ENCODE measurements around the gene DGKZ.

DNA sequence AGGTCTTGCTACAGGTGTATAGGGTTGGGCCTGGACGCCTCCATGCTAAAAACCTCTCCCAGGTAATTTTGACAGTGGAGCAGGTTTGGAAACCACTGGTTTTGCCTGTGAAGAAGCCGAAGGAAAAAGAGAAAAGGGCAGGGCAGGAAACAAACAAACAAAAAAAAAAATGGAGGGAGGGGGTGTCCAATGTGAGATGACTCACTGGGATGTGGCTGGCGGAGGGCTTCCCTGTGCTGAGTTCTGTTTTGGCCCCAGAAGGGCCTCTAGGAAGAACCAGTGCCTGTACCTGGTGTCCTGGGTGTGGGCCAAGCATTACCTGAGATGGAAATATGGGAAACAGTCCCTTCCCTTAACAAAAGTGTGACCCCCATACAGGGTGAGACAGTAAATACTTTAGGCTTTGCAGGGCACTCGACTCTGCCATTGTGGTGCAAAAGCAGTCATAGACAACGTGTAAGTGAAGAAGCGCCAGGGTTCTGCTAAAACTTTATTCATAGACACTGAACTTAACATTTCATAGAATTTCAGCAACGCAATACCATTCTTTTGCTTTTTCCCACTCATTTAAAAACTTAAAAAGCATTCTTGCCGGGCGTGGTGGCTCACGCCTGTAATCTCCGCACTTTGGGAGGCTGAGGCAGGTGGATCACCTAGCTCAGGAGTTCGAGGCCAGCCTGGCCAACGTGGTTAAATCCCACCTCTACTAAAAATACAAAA is 9.5 kb upstream of the DGKZ start:
- TF ChIP-seq POLR2A (IDR thresholded peaks at IDR 0.05) (no peak), CTCF (IDR thresholded peaks at IDR 0.05) (no peak)

Measured in vagina (tissue), 2 donors.